ENCODE data around the gene IL2RA. TPM values are rescaled to one million over a fixed set of nuclear protein-coding genes. Genes with fewer than 3 reads are reported as not detected.

Gene IL2RA
- total RNA-seq, 1 donor from 2014 or later: not detected

DNA sequence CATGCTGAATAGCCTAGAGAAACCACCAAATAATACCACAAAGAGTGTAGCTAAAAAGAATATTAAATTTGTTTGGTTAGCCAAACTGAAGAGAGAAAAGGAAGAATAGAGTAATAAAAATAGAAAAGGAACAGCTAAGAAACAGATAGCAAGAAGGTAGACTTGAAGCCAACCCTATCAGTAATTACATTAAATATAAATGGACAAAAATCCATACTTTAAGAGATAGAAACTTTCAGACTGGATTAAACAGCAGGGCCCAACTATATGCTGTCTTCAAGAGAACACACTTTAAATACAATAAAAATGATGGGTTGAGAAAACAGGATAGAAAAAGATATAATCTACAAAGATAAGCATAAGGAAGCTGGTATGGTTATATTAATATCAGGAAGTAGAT is 31.2 kb downstream of the IL2RA start:
- no peak overlapping the region for H3K4me3 Mint-ChIP-seq
- H3K9me3 Mint-ChIP-seq: peaks cover 11% of the 10 kb centered on the region
- no peak for DNase-seq (ENCODE audit: low read depth, low spot score)
- H3K27ac Mint-ChIP-seq (ENCODE audit: unreplicated experiment): no peak overlapping the region
- H3K27me3 Mint-ChIP-seq (ENCODE audit: low read depth): no peaks in the 10 kb centered on the region
- TF ChIP-seq, protein P1, sequence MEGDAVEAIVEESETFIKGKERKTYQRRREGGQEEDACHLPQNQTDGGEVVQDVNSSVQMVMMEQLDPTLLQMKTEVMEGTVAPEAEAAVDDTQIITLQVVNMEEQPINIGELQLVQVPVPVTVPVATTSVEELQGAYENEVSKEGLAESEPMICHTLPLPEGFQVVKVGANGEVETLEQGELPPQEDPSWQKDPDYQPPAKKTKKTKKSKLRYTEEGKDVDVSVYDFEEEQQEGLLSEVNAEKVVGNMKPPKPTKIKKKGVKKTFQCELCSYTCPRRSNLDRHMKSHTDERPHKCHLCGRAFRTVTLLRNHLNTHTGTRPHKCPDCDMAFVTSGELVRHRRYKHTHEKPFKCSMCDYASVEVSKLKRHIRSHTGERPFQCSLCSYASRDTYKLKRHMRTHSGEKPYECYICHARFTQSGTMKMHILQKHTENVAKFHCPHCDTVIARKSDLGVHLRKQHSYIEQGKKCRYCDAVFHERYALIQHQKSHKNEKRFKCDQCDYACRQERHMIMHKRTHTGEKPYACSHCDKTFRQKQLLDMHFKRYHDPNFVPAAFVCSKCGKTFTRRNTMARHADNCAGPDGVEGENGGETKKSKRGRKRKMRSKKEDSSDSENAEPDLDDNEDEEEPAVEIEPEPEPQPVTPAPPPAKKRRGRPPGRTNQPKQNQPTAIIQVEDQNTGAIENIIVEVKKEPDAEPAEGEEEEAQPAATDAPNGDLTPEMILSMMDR (conservative IDR thresholded peaks at IDR 0.05): no peak
- peaks cover 4% of the 10 kb centered on the region for H3K36me3 Mint-ChIP-seq (ENCODE audit: low read depth)
- peaks cover 17% of the 10 kb centered on the region for H3K4me1 Mint-ChIP-seq

DNA sequence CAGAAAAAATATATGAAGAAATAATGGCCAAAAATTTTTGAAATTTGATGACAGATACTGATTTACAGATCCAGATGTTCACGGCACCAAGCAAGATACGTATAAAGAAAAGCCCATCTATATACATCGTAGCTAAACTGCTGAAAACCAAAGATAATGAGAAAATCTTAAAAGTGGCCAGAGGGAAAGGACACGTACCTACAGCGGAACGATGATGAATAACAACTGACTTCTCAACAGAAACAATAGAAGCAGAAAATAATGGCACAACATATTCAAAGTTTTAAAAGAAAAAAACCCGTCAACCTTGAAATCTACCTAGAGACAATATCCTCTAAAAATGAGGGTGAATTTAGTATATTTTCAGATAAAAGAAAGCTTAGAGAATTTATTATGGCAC is 31.9 kb downstream of the IL2RA start:
- no peak for DNase-seq (ENCODE audit: low read depth, low spot score)
- TF ChIP-seq, protein P1 (conservative IDR thresholded peaks at IDR 0.05): no peak
- Mint-ChIP-seq H3K9me3 (peaks cover 11% of the 10 kb centered on the region), H3K27me3 (ENCODE audit: low read depth) (no peaks in the 10 kb centered on the region), H3K36me3 (ENCODE audit: low read depth) (peaks cover 4% of the 10 kb centered on the region), H3K4me3 (no peak overlapping the region), H3K4me1 (peaks cover 13% of the 10 kb centered on the region), H3K27ac (ENCODE audit: unreplicated experiment) (no peak overlapping the region)

DNA sequence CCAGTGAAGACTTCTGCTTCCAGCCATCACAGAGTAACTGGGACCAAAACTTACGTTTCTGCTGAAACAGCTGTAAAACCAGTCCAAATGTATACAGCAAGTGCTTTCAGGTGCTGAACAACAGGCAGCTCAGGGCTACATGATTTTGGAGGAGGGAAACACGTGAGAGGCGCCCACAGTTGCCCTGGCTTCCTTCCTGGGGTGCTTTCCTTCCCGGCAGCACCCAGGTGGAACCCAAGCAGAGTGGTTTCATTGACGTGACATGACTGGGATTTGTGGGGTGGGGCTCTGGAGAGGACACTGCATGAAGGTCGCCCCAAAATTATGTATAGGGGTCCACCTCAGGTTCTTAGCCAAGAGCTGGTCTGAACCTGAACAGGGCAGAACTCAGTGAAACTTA is 34.2 kb downstream of the IL2RA start:
- no peaks in the 10 kb centered on the region for H3K27me3 Mint-ChIP-seq (ENCODE audit: low read depth)
- peaks cover 4% of the 10 kb centered on the region for H3K36me3 Mint-ChIP-seq (ENCODE audit: low read depth)
- no peak for DNase-seq (ENCODE audit: low read depth, low spot score)
- no peak overlapping the region for H3K4me3 Mint-ChIP-seq
- TF ChIP-seq, protein P1 (conservative IDR thresholded peaks at IDR 0.05): no peak
- no peak overlapping the region for H3K27ac Mint-ChIP-seq (ENCODE audit: unreplicated experiment)
- peaks cover 11% of the 10 kb centered on the region for H3K9me3 Mint-ChIP-seq
- no peaks in the 10 kb centered on the region for H3K4me1 Mint-ChIP-seq

DNA sequence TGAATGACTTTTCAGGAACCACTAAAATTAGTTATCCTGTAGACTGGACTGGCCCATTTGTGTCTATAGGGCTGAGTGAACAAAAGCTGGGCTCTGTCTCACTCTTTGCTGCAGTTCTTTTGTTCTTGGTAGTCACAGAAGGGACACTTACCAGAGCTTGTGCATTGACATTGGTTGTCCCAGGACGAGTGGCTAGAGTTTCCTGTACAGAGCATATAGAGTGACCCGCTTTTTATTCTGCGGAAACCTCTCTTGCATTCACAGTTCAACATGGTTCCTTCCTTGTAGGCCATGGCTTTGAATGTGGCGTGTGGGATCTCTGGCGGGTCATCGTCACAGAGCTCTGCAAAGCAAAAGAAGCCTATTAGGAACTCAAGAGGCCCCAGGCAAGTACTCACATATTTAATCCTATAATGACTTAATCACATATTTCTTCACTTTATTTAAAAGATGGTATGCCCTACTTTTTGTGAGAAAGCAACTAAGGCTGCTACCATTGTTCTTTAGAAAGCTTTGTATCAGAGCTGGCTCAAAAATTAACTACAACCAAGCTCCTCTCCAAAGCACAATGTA is 36.4 kb downstream of the IL2RA start:
- DNase-seq (ENCODE audit: low read depth, low spot score): no peak
- H3K27me3 Mint-ChIP-seq (ENCODE audit: low read depth): no peaks in the 10 kb centered on the region

DNA sequence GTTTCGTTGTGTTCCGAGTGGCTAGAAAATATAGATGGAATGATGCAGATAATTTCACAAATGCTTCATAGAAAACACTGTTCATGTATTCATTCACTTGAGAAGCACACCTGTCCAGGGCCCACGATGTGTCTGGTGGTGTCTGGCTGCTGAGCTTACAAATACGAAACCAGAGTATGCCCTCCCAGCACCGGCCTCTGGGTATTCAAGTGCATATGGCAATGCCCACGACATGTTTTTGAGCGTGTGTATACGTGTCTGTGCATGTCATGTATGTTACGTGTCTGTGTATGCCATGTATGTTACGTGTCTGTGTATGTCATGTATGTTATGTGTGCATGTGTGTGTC is 37.9 kb downstream of the IL2RA start:
- H3K4me3 Mint-ChIP-seq: no peak overlapping the region
- H3K27me3 Mint-ChIP-seq (ENCODE audit: low read depth): no peaks in the 10 kb centered on the region
- TF ChIP-seq, protein P1 (conservative IDR thresholded peaks at IDR 0.05): no peak
- peaks cover under 1% of the 10 kb centered on the region for H3K4me1 Mint-ChIP-seq
- H3K36me3 Mint-ChIP-seq (ENCODE audit: low read depth): no peaks in the 10 kb centered on the region
- H3K27ac Mint-ChIP-seq (ENCODE audit: unreplicated experiment): no peak overlapping the region
- H3K9me3 Mint-ChIP-seq: no peaks in the 10 kb centered on the region
- no peak for DNase-seq (ENCODE audit: low read depth, low spot score)

More for the DNA sequence above, 36.4 kb downstream of the IL2RA start:
- Mint-ChIP-seq H3K27ac (ENCODE audit: unreplicated experiment) (no peak overlapping the region), H3K4me1 (no peaks in the 10 kb centered on the region), H3K9me3 (peaks cover 7% of the 10 kb centered on the region), H3K36me3 (ENCODE audit: low read depth) (peaks cover 4% of the 10 kb centered on the region), H3K4me3 (no peak overlapping the region)
- TF ChIP-seq, protein P1 (conservative IDR thresholded peaks at IDR 0.05): no peak
